CD14-positive monocyte (primary cell): ENCODE results near the gene SMURF2. TPM values are rescaled to one million over a fixed set of nuclear protein-coding genes. Genes with fewer than 3 reads are reported as not detected.
"Not testable (repeated sequence)": the region's sequence is repeated elsewhere in the genome, so short reads cannot be mapped to it uniquely, and the experiment has no call there.

Experiments
- DNase-seq, 3 donors: peaks; one replicate each; pipeline ENCODE4 v3.0.0-alpha.2; 2011 to 2022
- H2AFZ ChIP-seq: 2 replicates; pipeline ENCODE4 v1.6.0; 2012; ENCODE audit warnings: mild to moderate bottlenecking, low read depth, low read length, inconsistent platforms; ENCODE audit not compliant: insufficient read depth, poor library complexity, severe bottlenecking
- H3K27ac ChIP-seq, 2 donors: 1 replicate in 1 of 2; 2 replicates in 1 of 2; pipeline ENCODE4 v1.5.1; 2012 to 2013; ENCODE audit warnings: low read length in 2 of 2, control low read depth in 1 of 2, inconsistent platforms in 1 of 2, low read depth in 1 of 2, mild to moderate bottlenecking in 1 of 2
- H3K27me3 ChIP-seq, 2 donors: one replicate each; pipeline versions ENCODE4 v1.6.0 to v1.6.1; 2011 to 2013; ENCODE audit warnings: low read length in 2 of 2; ENCODE audit not compliant: control insufficient read depth in 2 of 2, insufficient read depth in 2 of 2
- H3K36me3 ChIP-seq, 2 donors: replicated peaks in 1 of 2; 1 replicate in 1 of 2; 2 replicates in 1 of 2; pipeline versions ENCODE4 v1.5.1 to v1.6.1; 2012 to 2013; ENCODE audit warnings: low read length in 2 of 2, control low read depth in 1 of 2, inconsistent platforms in 1 of 2, mild to moderate bottlenecking in 1 of 2; ENCODE audit not compliant: insufficient read depth in 2 of 2, control insufficient read depth in 1 of 2
- H3K4me1 ChIP-seq, 2 donors: 1 replicate in 1 of 2; 2 replicates in 1 of 2; pipeline versions ENCODE4 v1.5.1 to v1.6.1; 2012 to 2013; ENCODE audit warnings: low read length in 2 of 2, control low read depth in 1 of 2, inconsistent platforms in 1 of 2, mild to moderate bottlenecking in 1 of 2, moderate library complexity in 1 of 2; ENCODE audit not compliant: insufficient read depth in 2 of 2, control insufficient read depth in 1 of 2
- H3K4me2 ChIP-seq: replicated peaks from 2 replicates; pipeline ENCODE3; 2012; ENCODE audit warnings: low read length, moderate library complexity, mild to moderate bottlenecking; ENCODE audit not compliant: poor library complexity, severe bottlenecking; ENCODE audit errors: extremely low read depth
- H3K4me3 ChIP-seq, 3 experiments: fragments of 200-600 bp in 1 of 3; sonication (generic) in 1 of 3; replicated peaks in 1 of 3; 1 replicate in 2 of 3; 2 replicates in 1 of 3; pipeline ENCODE4 v1.5.1; 2011 to 2013; ENCODE audit warnings: low read length in 3 of 3, mild to moderate bottlenecking in 3 of 3, control low read depth in 2 of 3, low read depth in 2 of 3, inconsistent platforms in 1 of 3, moderate library complexity in 1 of 3
- H3K79me2 ChIP-seq: 2 replicates; pipeline ENCODE4 v1.6.0; 2012; ENCODE audit warnings: mild to moderate bottlenecking, control low read depth, inconsistent platforms, low read length, moderate library complexity; ENCODE audit not compliant: insufficient read depth
- H3K9ac ChIP-seq: 2 replicates; pipeline ENCODE4 v1.6.0; 2017; ENCODE audit warnings: low read length, mild to moderate bottlenecking; ENCODE audit not compliant: insufficient read depth, poor library complexity, severe bottlenecking
- H3K9me3 ChIP-seq, 2 donors: replicated peaks in 1 of 2; 1 replicate in 1 of 2; 2 replicates in 1 of 2; pipeline versions ENCODE4 v1.5.1 to v1.6.1; 2012 to 2013; ENCODE audit warnings: low read length in 2 of 2, control low read depth in 1 of 2; ENCODE audit not compliant: control insufficient read depth in 1 of 2, insufficient read depth in 1 of 2
- H4K20me1 ChIP-seq: 2 replicates; pipeline ENCODE4 v1.6.0; 2012; ENCODE audit warnings: mild to moderate bottlenecking, low read length, control low read depth, moderate library complexity; ENCODE audit not compliant: insufficient read depth
- H3K27ac Mint-ChIP-seq, 7 donors: one replicate each; pipeline ENCODE4 v1.8.0; 2020; ENCODE audit warnings: mild to moderate bottlenecking in 7 of 7, mixed read lengths in 7 of 7, moderate library complexity in 6 of 7, inconsistent platforms in 2 of 7
- H3K27me3 Mint-ChIP-seq, 3 donors: one replicate each; pipeline ENCODE4 v1.8.0; 2021 to 2022; ENCODE audit warnings: low read depth in 3 of 3, mild to moderate bottlenecking in 3 of 3, mixed read lengths in 3 of 3, moderate library complexity in 3 of 3, inconsistent platforms in 1 of 3
- H3K36me3 Mint-ChIP-seq, 2 donors: one replicate each; pipeline ENCODE4 v1.8.0; 2020; ENCODE audit warnings: mixed read lengths in 2 of 2, inconsistent platforms in 1 of 2, mild to moderate bottlenecking in 1 of 2
- H3K4me1 Mint-ChIP-seq: one replicate; pipeline ENCODE4 v1.8.0; 2020; ENCODE audit warnings: mild to moderate bottlenecking, mixed read lengths
- H3K4me3 Mint-ChIP-seq, 2 donors: one replicate each; pipeline ENCODE4 v1.8.0; 2020; ENCODE audit warnings: mild to moderate bottlenecking in 2 of 2, mixed read lengths in 2 of 2, moderate library complexity in 1 of 2
- H3K9me3 Mint-ChIP-seq, 7 donors: one replicate each; pipeline ENCODE4 v1.8.0; 2020 to 2022; ENCODE audit warnings: mixed read lengths in 7 of 7, mild to moderate bottlenecking in 6 of 7, moderate library complexity in 6 of 7, inconsistent platforms in 2 of 7
- CTCF ChIP-seq: fragments of 200-600 bp; IDR thresholded peaks from one replicate; pipeline ENCODE4 v1.8.0; 2022; ENCODE audit warnings: antibody characterized with exemption, mild to moderate bottlenecking
- WGBS: methylation state at CpG from one replicate; pipeline ENCODE4 v1.1.5; 2013; ENCODE audit warnings: missing lambda C conversion rate; ENCODE audit not compliant: insufficient coverage; 5-methylcytosine and 5-hydroxymethylcytosine counted together
- intact Hi-C, 2 donors: fragments of 100-400 bp; cut with micrococcal nuclease; formaldehyde crosslinking; loops; one replicate each; pipeline versions ENCODE4 v1.15.0 to v1.15.1; 2023
- polyA plus RNA-seq, 3 donors: library from polyadenylated mRNA; depleted of rRNA in 1 of 3; unstranded in 2 of 3; stranded (reverse) in 1 of 3; fragments of 300-500 nt in 2 of 3; fragments of >200 nt in 1 of 3; fragmentation: Illumina TruSeq in 2 of 3; gene quantifications; 1 replicate in 2 of 3; 2 replicates in 1 of 3; pipeline ENCODE4 v1.2.3, GENCODE V29; 2012 to 2021

SMURF2 gene
- polyA plus RNA-seq, 3 donors: 2.2 to 12.9 (median 4.5) TPM

- Histone ChIP-seq H3K9me3 (no peaks in the 10 kb centered on the region), H3K4me1 (peaks cover 10 to 11% of the 10 kb centered on the region in 2 donors), H3K36me3 (no peaks in the 10 kb centered on the region), H3K27me3 (no peaks in the 10 kb centered on the region), H3K9ac (no peak overlapping the region), H3K79me2 (peaks cover 70% of the 10 kb centered on the region), H3K4me3 (no peak overlapping the region), H3K27ac (no peak overlapping the region), H2AFZ (no peak overlapping the region), H3K4me2 (no peak overlapping the region), H4K20me1 (peaks cover 55% of the 10 kb centered on the region)
- 92% methylated on average over 1 of the region's 2 CpGs for WGBS
- intact Hi-C loops: no loop called here
- H3K27me3 Mint-ChIP-seq: no peaks in the 10 kb centered on the region
- no peak for DNase-seq
- TF ChIP-seq CTCF: no peak
- peaks cover 18% of the 10 kb centered on the region for H3K4me1 Mint-ChIP-seq
- no peak overlapping the region for H3K4me3 Mint-ChIP-seq
- peaks cover 0 to 3% (median 0%) of the 10 kb centered on the region in 7 donors for H3K9me3 Mint-ChIP-seq
- peak overlapping the region in 3 of 7 donors; percentile 0 to 76 (median 12) for H3K27ac Mint-ChIP-seq
- peaks cover 6 to 7% of the 10 kb centered on the region in 2 donors for H3K36me3 Mint-ChIP-seq
Measured at GRCh38 chr17:64608571-64608981, 53.5 kb downstream of the SMURF2 start.

- Mint-ChIP-seq H3K4me1 (peaks cover 13% of the 10 kb centered on the region), H3K9me3 (peaks cover 0 to 3% (median 0%) of the 10 kb centered on the region in 7 donors), H3K36me3 (peaks cover 6 to 7% of the 10 kb centered on the region in 2 donors), H3K27ac (peak overlapping the region in 3 of 7 donors; percentile 0 to 76 (median 12)), H3K27me3 (no peaks in the 10 kb centered on the region), H3K4me3 (no peak overlapping the region)
- no peaks in the 10 kb centered on the region for H3K36me3 ChIP-seq
- H3K79me2 ChIP-seq: peaks cover 72% of the 10 kb centered on the region
- no peak overlapping the region for H2AFZ ChIP-seq
- H3K4me2 ChIP-seq: no peak overlapping the region
- H3K27ac ChIP-seq: no peak overlapping the region
- peaks cover 50% of the 10 kb centered on the region for H4K20me1 ChIP-seq
- 100% methylated on average over 1 of the region's 2 CpGs for WGBS
- intact Hi-C loops: no loop called here
- no peak overlapping the region for H3K9ac ChIP-seq
- DNase-seq: no peak
- no peaks in the 10 kb centered on the region for H3K27me3 ChIP-seq
- no peaks in the 10 kb centered on the region for H3K9me3 ChIP-seq
- H3K4me3 ChIP-seq: no peak overlapping the region
- no peak for TF ChIP-seq CTCF
- H3K4me1 ChIP-seq: peaks cover 4 to 5% of the 10 kb centered on the region in 2 donors
Measured at GRCh38 chr17:64607862-64608565, 54.1 kb downstream of the SMURF2 start.

- H3K4me3 Mint-ChIP-seq, H3K27me3 ChIP-seq, H3K4me2 ChIP-seq, H3K9ac ChIP-seq, H3K4me1 ChIP-seq, intact Hi-C loops, H2AFZ ChIP-seq, H3K27me3 Mint-ChIP-seq, H3K9me3 Mint-ChIP-seq, H3K9me3 ChIP-seq, H3K27ac ChIP-seq, H3K4me3 ChIP-seq, H3K36me3 ChIP-seq, DNase-seq: not testable (repeated sequence)
- Histone ChIP-seq H3K79me2 (peaks cover 58% of the 10 kb centered on the region), H4K20me1 (peaks cover 54% of the 10 kb centered on the region)
- Mint-ChIP-seq H3K27ac (peak overlapping the region in 1 of 7 donors; percentile 21), H3K36me3 (peaks cover 9 to 12% of the 10 kb centered on the region in 2 donors), H3K4me1 (peaks cover 16% of the 10 kb centered on the region)
- WGBS: 39% methylated on average over 3 of the region's 12 CpGs
Measured at GRCh38 chr17:64604532-64604931, 57.6 kb downstream of the SMURF2 start.
